Endothelial cell of umbilical vein (primary cell): ENCODE data around the gene KIAA0753. TPM values are rescaled to one million over a fixed set of nuclear protein-coding genes. Genes with fewer than 3 reads are reported as not detected.

Source experiments
- BruUV-seq: library from RNA; stranded (reverse); fragments of 400-500 nt; replicated peaks from 2 replicates; lab custom pipeline; 2021; lab: Mats Ljungman, UMichigan
- CTCF ChIA-PET: fragments of 300-600, 350-600 bp; sonication (Branson Sonifier 250); formaldehyde crosslinking; loops from one replicate; lab custom pipeline; 2021; ENCODE audit warnings: antibody characterized with exemption, inconsistent platforms; lab: Charles Lee
- POLR2A ChIA-PET: fragments of 300-600, 350-600 bp; sonication (Branson Sonifier 250); formaldehyde crosslinking; loops from one replicate; lab custom pipeline; 2021; ENCODE audit warnings: antibody characterized with exemption, inconsistent platforms; lab: Charles Lee
- DNase-seq: peaks from one replicate; pipeline ENCODE4 v3.0.0-alpha.2; 2011; ENCODE audit warnings: low read depth, low spot score
- FAIRE-seq: peaks from 2 replicates; lab custom pipeline; 2011; peaks lifted over from hg19 to GRCh38; lab: Jason Lieb, UNC
- H2AFZ ChIP-seq: 2 replicates; pipeline ENCODE4 v1.6.0; 2012; ENCODE audit warnings: low read depth, low read length, control low read depth, inconsistent platforms
- H3K27ac ChIP-seq: 2 replicates; pipeline ENCODE4 v1.5.1; 2011; ENCODE audit warnings: low read depth, mild to moderate bottlenecking, control low read depth, low read length, moderate library complexity; ENCODE audit not compliant: insufficient read depth
- H3K27me3 ChIP-seq, 2 experiments: 2 replicates each; pipeline versions ENCODE4 v1.6.0 to v1.6.1; 2011; ENCODE audit warnings: low read length in 2 of 2, mixed read lengths in 1 of 2; ENCODE audit not compliant: control insufficient read depth in 2 of 2, insufficient read depth in 2 of 2
- H3K36me3 ChIP-seq, 2 experiments: 2 replicates in 1 of 2; 3 replicates in 1 of 2; pipeline ENCODE4 v1.5.1; 2011; ENCODE audit warnings: low read length in 2 of 2, mild to moderate bottlenecking in 1 of 2, moderate library complexity in 1 of 2; ENCODE audit not compliant: control insufficient read depth in 2 of 2, insufficient read depth in 2 of 2; ENCODE audit errors: extremely low read depth in 1 of 2
- H3K4me1 ChIP-seq: 3 replicates; pipeline ENCODE4 v1.5.1; 2011; ENCODE audit warnings: mild to moderate bottlenecking, low read length; ENCODE audit not compliant: control insufficient read depth, insufficient read depth; ENCODE audit errors: extremely low read depth
- H3K4me2 ChIP-seq: 2 replicates; pipeline ENCODE4 v1.6.1; 2011; ENCODE audit warnings: low read length, control low read depth, mixed read lengths; ENCODE audit not compliant: insufficient read depth
- H3K4me3 ChIP-seq, 3 experiments: fragments of 200-600 bp in 1 of 3; sonication (generic), shearing (Covaris generic) in 1 of 3; replicated peaks in 1 of 3; 2 replicates each; pipeline ENCODE4 v1.5.1; 2011 to 2016; ENCODE audit warnings: control low read depth in 3 of 3, low read length in 3 of 3, mild to moderate bottlenecking in 2 of 3, inconsistent platforms in 1 of 3, low read depth in 1 of 3, moderate library complexity in 1 of 3; ENCODE audit not compliant: insufficient read depth in 1 of 3
- H3K79me2 ChIP-seq: 2 replicates; pipeline ENCODE4 v1.6.0; 2012; ENCODE audit warnings: low read length, inconsistent platforms; ENCODE audit not compliant: control insufficient read depth, insufficient read depth
- H3K9ac ChIP-seq: replicated peaks from 2 replicates; pipeline ENCODE3; 2011; ENCODE audit warnings: low read length, control low read depth; ENCODE audit not compliant: insufficient read depth; ENCODE audit errors: extremely low read depth
- H3K9me1 ChIP-seq: replicated peaks from 3 replicates; pipeline ENCODE4 v1.6.0; 2011; ENCODE audit warnings: mild to moderate bottlenecking, low read length; ENCODE audit not compliant: control insufficient read depth, insufficient read depth; ENCODE audit errors: extremely low read depth
- H3K9me3 ChIP-seq: replicated peaks from 2 replicates; pipeline ENCODE4 v1.5.1; 2012; ENCODE audit warnings: low read length, inconsistent platforms; ENCODE audit not compliant: control insufficient read depth, insufficient read depth
- H4K20me1 ChIP-seq: replicated peaks from 2 replicates; pipeline ENCODE3; 2011; ENCODE audit warnings: mild to moderate bottlenecking, low read length; ENCODE audit not compliant: control insufficient read depth, insufficient read depth; ENCODE audit errors: extremely low read depth
- EZH2 ChIP-seq: IDR thresholded peaks from 2 replicates; pipeline ENCODE4 v1.6.1; 2012; ENCODE audit warnings: borderline replicate concordance, low read depth, mild to moderate bottlenecking, moderate library complexity, low read length, inconsistent platforms; ENCODE audit not compliant: severe bottlenecking
- FOS ChIP-seq: IDR thresholded peaks from 2 replicates; pipeline ENCODE4 v1.6.1; 2011; ENCODE audit warnings: mild to moderate bottlenecking, low read length, moderate library complexity, borderline replicate concordance; ENCODE audit not compliant: insufficient read depth
- GATA2 ChIP-seq: IDR thresholded peaks from 2 replicates; pipeline ENCODE4 v1.7.0; 2011; ENCODE audit warnings: low read depth, mild to moderate bottlenecking, moderate library complexity, mixed read lengths, low read length; ENCODE audit not compliant: insufficient read length, insufficient read depth
- JUN ChIP-seq: IDR thresholded peaks from 2 replicates; pipeline ENCODE4 v1.6.1; 2011; ENCODE audit warnings: borderline replicate concordance, low read depth; ENCODE audit not compliant: insufficient read length, insufficient read depth
- MYC ChIP-seq: IDR thresholded peaks from one replicate; pipeline ENCODE4 v1.6.1; 2011; ENCODE audit warnings: mild to moderate bottlenecking, low read depth, low read length
- POLR2A ChIP-seq: IDR thresholded peaks from 2 replicates; pipeline ENCODE4 v1.6.1; 2012; ENCODE audit warnings: low read depth, mild to moderate bottlenecking, control low read depth, low read length
- POLR2AphosphoS5 ChIP-seq: IDR thresholded peaks from 2 replicates; pipeline ENCODE4 v1.6.1; 2012; ENCODE audit warnings: low read depth, mild to moderate bottlenecking, control low read depth, low read length, moderate library complexity; ENCODE audit not compliant: insufficient read depth
- dilution Hi-C: fragments of 300-500 bp; cut with MboI; formaldehyde crosslinking; loops from one replicate; pipeline ENCODE4 v1.15.0; 2019; ENCODE audit warnings: low sequenced_read_pairs; ENCODE audit not compliant: extremely low pct_ligation_motif_present
- intact Hi-C: fragments of 100-400 bp; cut with micrococcal nuclease; formaldehyde crosslinking; loops from one replicate; pipeline ENCODE4 v1.10.0; 2022
- polyA plus RNA-seq, 4 experiments: library from polyadenylated mRNA; depleted of rRNA in 3 of 4; stranded (reverse) in 3 of 4; unstranded in 1 of 4; fragments of >200 nt; gene quantifications; 2 replicates each; pipeline versions ENCODE4 v1.2.1 to v1.2.3, GENCODE V29; 2011 to 2012; ENCODE audit warnings: missing spikeins in 1 of 4
- total RNA-seq: library from RNA; stranded (reverse); gene quantifications from 2 replicates; pipeline ENCODE4 v1.2.3, GENCODE V29; 2021
- TF ChIP-seq, protein P1 (sequence below): IDR thresholded peaks from 2 replicates; pipeline ENCODE4 v1.6.1; 2011; ENCODE audit not compliant: insufficient read depth, insufficient read length
- TF ChIP-seq, protein P2 (sequence below), 2 donors: IDR thresholded peaks; 1 replicate in 1 of 2; 2 replicates in 1 of 2; pipeline ENCODE4 v1.5.1; 2011; ENCODE audit warnings: low read length in 2 of 2, mild to moderate bottlenecking in 2 of 2, moderate library complexity in 2 of 2, control low read depth in 1 of 2, inconsistent platforms in 1 of 2, low read depth in 1 of 2; ENCODE audit not compliant: insufficient read depth in 1 of 2; ENCODE audit errors: extremely low read depth in 1 of 2

KIAA0753 gene
- total and polyA plus RNA-seq, 2 donors (not counting 3 experiments of a cell fraction or from before 2014, with no cell fraction given), result 5.3 to 23.9 TPM

DNA sequence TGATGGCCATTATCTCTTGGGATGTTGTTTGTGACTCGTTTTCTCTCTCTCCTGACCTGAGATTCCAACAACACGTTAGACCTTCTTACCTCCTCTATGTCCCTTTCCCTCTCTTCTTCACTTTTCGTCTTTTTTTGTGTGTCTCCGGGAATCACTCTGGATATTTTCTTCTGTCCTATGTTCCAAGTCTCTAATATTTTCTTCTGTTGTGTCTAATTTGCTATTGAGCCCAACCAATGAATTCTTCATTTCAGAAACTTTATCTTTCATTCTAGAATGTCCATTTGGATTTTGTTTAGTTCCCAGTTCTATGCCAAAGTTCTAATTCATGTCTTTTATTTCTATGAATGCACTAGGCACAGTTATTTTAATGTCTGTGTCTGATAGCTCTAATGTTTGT lies 57.1 kb downstream of the KIAA0753 start:
- Histone ChIP-seq H3K4me1 (no peaks in the 10 kb centered on the region), H3K9me3 (no peaks in the 10 kb centered on the region), H3K79me2 (no peaks in the 10 kb centered on the region), H3K27me3 (no peaks in the 10 kb centered on the region), H3K36me3 (peaks cover 11 to 15% of the 10 kb centered on the region in 2 experiments), H3K27ac (no peak overlapping the region), H3K9me1 (no peaks in the 10 kb centered on the region), H3K4me3 (no peak overlapping the region), H2AFZ (no peak overlapping the region), H4K20me1 (no peaks in the 10 kb centered on the region), H3K4me2 (no peak overlapping the region), H3K9ac (no peak overlapping the region)
- DNase-seq (no peak), FAIRE-seq (no peak)
- no TSS peak for BruUV-seq
- TF ChIP-seq FOS (no peak), EZH2 (no peak), POLR2A (no peak)
- TF ChIP-seq, protein P1, sequence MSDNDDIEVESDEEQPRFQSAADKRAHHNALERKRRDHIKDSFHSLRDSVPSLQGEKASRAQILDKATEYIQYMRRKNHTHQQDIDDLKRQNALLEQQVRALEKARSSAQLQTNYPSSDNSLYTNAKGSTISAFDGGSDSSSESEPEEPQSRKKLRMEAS, result no peak
- TF ChIP-seq, protein P2, sequence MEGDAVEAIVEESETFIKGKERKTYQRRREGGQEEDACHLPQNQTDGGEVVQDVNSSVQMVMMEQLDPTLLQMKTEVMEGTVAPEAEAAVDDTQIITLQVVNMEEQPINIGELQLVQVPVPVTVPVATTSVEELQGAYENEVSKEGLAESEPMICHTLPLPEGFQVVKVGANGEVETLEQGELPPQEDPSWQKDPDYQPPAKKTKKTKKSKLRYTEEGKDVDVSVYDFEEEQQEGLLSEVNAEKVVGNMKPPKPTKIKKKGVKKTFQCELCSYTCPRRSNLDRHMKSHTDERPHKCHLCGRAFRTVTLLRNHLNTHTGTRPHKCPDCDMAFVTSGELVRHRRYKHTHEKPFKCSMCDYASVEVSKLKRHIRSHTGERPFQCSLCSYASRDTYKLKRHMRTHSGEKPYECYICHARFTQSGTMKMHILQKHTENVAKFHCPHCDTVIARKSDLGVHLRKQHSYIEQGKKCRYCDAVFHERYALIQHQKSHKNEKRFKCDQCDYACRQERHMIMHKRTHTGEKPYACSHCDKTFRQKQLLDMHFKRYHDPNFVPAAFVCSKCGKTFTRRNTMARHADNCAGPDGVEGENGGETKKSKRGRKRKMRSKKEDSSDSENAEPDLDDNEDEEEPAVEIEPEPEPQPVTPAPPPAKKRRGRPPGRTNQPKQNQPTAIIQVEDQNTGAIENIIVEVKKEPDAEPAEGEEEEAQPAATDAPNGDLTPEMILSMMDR (IDR thresholded peaks at IDR 0.05; ENCODE audit: extremely low read depth in 1 of 2, insufficient read depth in 1 of 2, low read depth in 1 of 2, low read length in 2 of 2), result no peak
- CTCF ChIA-PET, result no interaction called here
- dilution Hi-C loops, result no loop called here
- intact Hi-C loops, result no loop called here
- POLR2A ChIA-PET, result no interaction called here

DNA sequence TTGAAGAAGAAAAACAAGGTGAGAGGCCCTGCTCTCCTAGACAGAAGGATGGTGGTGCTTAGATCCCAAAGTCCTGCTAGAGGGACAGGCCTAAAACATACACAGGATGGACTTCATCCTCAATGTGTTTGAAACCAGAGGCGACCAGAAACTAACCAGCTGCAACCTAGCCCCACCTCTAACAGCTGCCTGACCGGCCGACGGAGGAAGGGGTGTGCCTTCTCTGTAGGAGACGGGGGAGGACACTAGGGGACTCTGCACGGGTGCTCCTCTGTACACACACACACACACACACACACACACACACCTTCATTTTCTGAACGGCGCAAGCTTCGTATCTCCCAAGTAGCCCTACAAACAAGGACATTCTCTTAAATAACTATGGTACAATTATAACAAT lies 59.9 kb downstream of the KIAA0753 start:
- POLR2A ChIA-PET, result interaction anchor here (0.7 kb wide), 1 partner anchor 116 kb away, joined by 4 read pairs; no protein-coding TSS in a partner anchor
- Histone ChIP-seq H3K4me2 (no peak overlapping the region), H3K9ac (no peak overlapping the region), H2AFZ (no peak overlapping the region), H3K9me1 (no peaks in the 10 kb centered on the region), H3K27me3 (no peaks in the 10 kb centered on the region), H3K4me3 (no peak overlapping the region), H4K20me1 (no peaks in the 10 kb centered on the region), H3K9me3 (no peaks in the 10 kb centered on the region), H3K4me1 (peaks cover 1% of the 10 kb centered on the region), H3K27ac (no peak overlapping the region), H3K36me3 (peaks cover 3 to 8% of the 10 kb centered on the region in 2 experiments), H3K79me2 (no peaks in the 10 kb centered on the region)
- TF ChIP-seq POLR2A, result no peak
- no peak for TF ChIP-seq EZH2
- TF ChIP-seq, protein P1, result no peak
- no peak for TF ChIP-seq JUN
- no peak for TF ChIP-seq POLR2AphosphoS5
- TF ChIP-seq GATA2, result no peak
- TF ChIP-seq, protein P2 (IDR thresholded peaks at IDR 0.05; ENCODE audit: extremely low read depth in 1 of 2, insufficient read depth in 1 of 2, low read depth in 1 of 2, low read length in 2 of 2), result no peak
- no peak for TF ChIP-seq FOS
- no peak for TF ChIP-seq MYC
- intact Hi-C loops, result no loop called here
- CTCF ChIA-PET, result interaction anchor here (0.7 to 1.5 kb wide), 2 partner anchors 91 to 107 kb away, joined by 3 to 5 read pairs; no protein-coding TSS in a partner anchor
- dilution Hi-C loops, result no loop called here
- no peak for DNase-seq
- no peak for FAIRE-seq
- no TSS peak for BruUV-seq
